K562 (cell line): ENCODE measurements around the gene TMPRSS9. TPM values are rescaled to one million over a fixed set of nuclear protein-coding genes. Genes with fewer than 3 reads are reported as not detected.

Experiments used
- BCLAF1 ChIP-seq, 2 experiments: fragments of 450-650 bp in 1 of 2; IDR thresholded peaks; 2 replicates each; pipeline ENCODE4 v1.6.1; 2011 to 2017; ENCODE audit warnings: low read depth in 2 of 2, antibody characterized with exemption in 1 of 2, borderline replicate concordance in 1 of 2, low read length in 1 of 2, mild to moderate bottlenecking in 1 of 2, mixed read lengths in 1 of 2; ENCODE audit not compliant: control insufficient read depth in 1 of 2
- CEBPG ChIP-seq, 3 experiments: fragments of 200-800 bp in 1 of 3; sonication (Bioruptor generic) in 1 of 3; sonication (generic) in 1 of 3; formaldehyde crosslinking in 1 of 3; IDR thresholded peaks in 2 of 3; conservative IDR thresholded peaks in 1 of 3; 2 replicates each; pipeline versions ENCODE4 v1.6.1 to v1.8.0; 2016 to 2022; ENCODE audit warnings: missing compliant biosample characterization in 2 of 3, missing genetic modification characterization in 2 of 3, mild to moderate bottlenecking in 1 of 3, missing genetic modification reagents in 1 of 3
- EGR1 ChIP-seq: fragments of 450-650 bp; conservative IDR thresholded peaks from 2 replicates; pipeline ENCODE4 v1.6.1; 2017; ENCODE audit warnings: mild to moderate bottlenecking
- HMG20B ChIP-seq: fragments of 250-450 bp; sonication (Bioruptor Pico); IDR thresholded peaks from 2 replicates; pipeline ENCODE4 v1.5.0; 2021; ENCODE audit warnings: mild to moderate bottlenecking
- JUN ChIP-seq, 2 experiments: sonication (generic) in 1 of 2; formaldehyde crosslinking in 1 of 2; IDR thresholded peaks; 2 replicates each; pipeline versions ENCODE4 v1.6.1 to v1.8.0; 2012 to 2022; ENCODE audit warnings: borderline replicate concordance in 2 of 2, mild to moderate bottlenecking in 2 of 2, improper control_type of control experiment in 1 of 2, low read depth in 1 of 2, low read length in 1 of 2, missing genetic modification reagents in 1 of 2
- LARP7 ChIP-seq: fragments of 450-650 bp; IDR thresholded peaks from 2 replicates; pipeline ENCODE4 v1.6.1; 2016
- MCM3 ChIP-seq: fragments of 450-650 bp; IDR thresholded peaks from 2 replicates; pipeline ENCODE4 v1.6.1; 2016
- MNT ChIP-seq, 2 experiments: fragments of 450-650 bp; conservative IDR thresholded peaks; 2 replicates each; pipeline ENCODE4 v1.6.1; 2017; ENCODE audit warnings: mild to moderate bottlenecking in 2 of 2, moderate library complexity in 2 of 2
- NFIX ChIP-seq: fragments of 250-450 bp; sonication (Bioruptor Pico); IDR thresholded peaks from 2 replicates; pipeline ENCODE4 v1.4.0; 2020; ENCODE audit warnings: low read depth, mild to moderate bottlenecking, moderate library complexity
- PHF20 ChIP-seq: fragments of 450-650 bp; IDR thresholded peaks from 2 replicates; pipeline ENCODE4 v1.6.1; 2018; ENCODE audit not compliant: partially characterized antibody
- PRPF4 ChIP-seq: fragments of 200-400 bp; formaldehyde crosslinking; IDR thresholded peaks from one replicate; pipeline ENCODE4 v1.6.1; 2017; ENCODE audit warnings: low read length, low read depth, mild to moderate bottlenecking; ENCODE audit not compliant: insufficient read depth, poor library complexity, severe bottlenecking
- ZSCAN29 ChIP-seq: fragments of 450-650 bp; IDR thresholded peaks from 2 replicates; pipeline ENCODE4 v1.6.1; 2017
- polyA plus RNA-seq, 8 experiments: library from polyadenylated mRNA; depleted of rRNA in 4 of 8; stranded (reverse) in 5 of 8; unstranded in 3 of 8; fragments of >200 nt; fragmentation: Nextera tagmentation in 2 of 8; fragmentation: Illumina TruSeq in 1 of 8; extraction: Ambion mirVana in 2 of 8; extraction: Trizol in 1 of 8; gene quantifications; 2 replicates each; pipeline versions ENCODE4 v1.2.1 to v1.2.3, GENCODE V29; 2011 to 2014; ENCODE audit warnings: inconsistent platforms in 1 of 8, missing spikeins in 1 of 8
- total RNA-seq, 7 experiments: library from RNA; depleted of rRNA in 6 of 7; stranded (reverse); fragments of >200 nt in 6 of 7; fragmentation: Illumina TruSeq in 2 of 7; extraction: Trizol in 2 of 7; gene quantifications; 2 replicates each; pipeline versions ENCODE4 v1.2.1 to v1.2.3, GENCODE V29; 2011 to 2021; ENCODE audit warnings: low replicate concordance in 1 of 7
- TF ChIP-seq, protein P1 (sequence below): fragments of 250-450 bp; sonication (Bioruptor Pico); IDR thresholded peaks from 2 replicates; pipeline ENCODE4 v1.4.0; 2020

Gene TMPRSS9
- total and polyA plus RNA-seq, 9 of the 15 experiments (the other 6 are each of a cell fraction or from before 2014, with no cell fraction given), result 0.01 to 0.03 TPM; not detected in 7

DNA sequence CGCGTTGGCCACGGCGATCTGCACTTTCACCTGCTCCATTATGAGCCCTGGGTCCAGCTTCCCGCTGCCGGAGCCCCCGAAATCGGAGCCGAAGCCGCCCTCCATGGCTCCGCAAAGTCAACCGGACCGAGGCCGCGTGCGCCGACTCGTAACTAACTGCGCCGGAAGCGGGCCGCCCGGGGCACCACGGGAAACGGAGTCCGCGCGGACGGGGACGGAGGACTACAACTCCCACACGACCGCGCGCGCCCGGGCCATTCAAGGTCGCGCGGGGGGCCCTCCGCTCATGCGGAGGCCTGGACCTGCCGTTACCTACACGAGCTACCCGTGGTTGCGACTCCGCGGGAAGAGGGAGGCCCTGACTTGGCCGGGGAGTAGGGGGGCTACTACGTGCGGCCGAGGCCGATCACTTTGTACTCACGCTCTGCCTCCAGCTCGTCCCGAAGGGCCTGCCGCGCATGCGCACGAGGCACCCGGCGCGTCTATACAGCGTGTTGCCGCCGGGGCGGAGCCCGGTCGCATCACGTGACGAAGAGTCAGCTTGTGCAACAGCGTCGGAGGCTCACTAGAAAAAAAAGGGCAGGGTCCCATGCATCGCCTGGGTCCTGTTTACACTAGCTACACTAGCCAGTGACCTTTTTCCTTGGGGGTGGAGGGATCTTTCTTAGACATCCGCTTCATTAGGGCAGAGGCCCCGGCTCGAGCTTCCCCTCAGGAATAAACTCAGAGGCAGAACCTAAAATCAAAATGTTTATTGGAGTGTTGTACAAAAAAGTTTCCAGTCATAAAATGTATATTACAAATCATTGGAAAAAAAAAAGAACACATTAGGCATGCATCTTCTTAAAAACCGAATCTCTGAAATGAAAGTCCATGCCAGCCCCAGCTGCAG is 67.6 kb downstream of the TMPRSS9 start, which contains the start of gene TIMM13 (continued):
- TF ChIP-seq, protein P1, sequence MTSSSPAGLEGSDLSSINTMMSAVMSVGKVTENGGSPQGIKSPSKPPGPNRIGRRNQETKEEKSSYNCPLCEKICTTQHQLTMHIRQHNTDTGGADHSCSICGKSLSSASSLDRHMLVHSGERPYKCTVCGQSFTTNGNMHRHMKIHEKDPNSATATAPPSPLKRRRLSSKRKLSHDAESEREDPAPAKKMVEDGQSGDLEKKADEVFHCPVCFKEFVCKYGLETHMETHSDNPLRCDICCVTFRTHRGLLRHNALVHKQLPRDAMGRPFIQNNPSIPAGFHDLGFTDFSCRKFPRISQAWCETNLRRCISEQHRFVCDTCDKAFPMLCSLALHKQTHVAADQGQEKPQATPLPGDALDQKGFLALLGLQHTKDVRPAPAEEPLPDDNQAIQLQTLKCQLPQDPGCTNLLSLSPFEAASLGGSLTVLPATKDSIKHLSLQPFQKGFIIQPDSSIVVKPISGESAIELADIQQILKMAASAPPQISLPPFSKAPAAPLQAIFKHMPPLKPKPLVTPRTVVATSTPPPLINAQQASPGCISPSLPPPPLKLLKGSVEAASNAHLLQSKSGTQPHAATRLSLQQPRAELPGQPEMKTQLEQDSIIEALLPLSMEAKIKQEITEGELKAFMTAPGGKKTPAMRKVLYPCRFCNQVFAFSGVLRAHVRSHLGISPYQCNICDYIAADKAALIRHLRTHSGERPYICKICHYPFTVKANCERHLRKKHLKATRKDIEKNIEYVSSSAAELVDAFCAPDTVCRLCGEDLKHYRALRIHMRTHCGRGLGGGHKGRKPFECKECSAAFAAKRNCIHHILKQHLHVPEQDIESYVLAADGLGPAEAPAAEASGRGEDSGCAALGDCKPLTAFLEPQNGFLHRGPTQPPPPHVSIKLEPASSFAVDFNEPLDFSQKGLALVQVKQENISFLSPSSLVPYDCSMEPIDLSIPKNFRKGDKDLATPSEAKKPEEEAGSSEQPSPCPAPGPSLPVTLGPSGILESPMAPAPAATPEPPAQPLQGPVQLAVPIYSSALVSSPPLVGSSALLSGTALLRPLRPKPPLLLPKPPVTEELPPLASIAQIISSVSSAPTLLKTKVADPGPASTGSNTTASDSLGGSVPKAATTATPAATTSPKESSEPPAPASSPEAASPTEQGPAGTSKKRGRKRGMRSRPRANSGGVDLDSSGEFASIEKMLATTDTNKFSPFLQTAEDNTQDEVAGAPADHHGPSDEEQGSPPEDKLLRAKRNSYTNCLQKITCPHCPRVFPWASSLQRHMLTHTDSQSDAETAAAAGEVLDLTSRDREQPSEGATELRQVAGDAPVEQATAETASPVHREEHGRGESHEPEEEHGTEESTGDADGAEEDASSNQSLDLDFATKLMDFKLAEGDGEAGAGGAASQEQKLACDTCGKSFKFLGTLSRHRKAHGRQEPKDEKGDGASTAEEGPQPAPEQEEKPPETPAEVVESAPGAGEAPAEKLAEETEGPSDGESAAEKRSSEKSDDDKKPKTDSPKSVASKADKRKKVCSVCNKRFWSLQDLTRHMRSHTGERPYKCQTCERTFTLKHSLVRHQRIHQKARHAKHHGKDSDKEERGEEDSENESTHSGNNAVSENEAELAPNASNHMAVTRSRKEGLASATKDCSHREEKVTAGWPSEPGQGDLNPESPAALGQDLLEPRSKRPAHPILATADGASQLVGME (CRISPR knock-in tag), result peak; percentile 78; the same call in 1 of the 2 replicates
- TF ChIP-seq PHF20 (peak; percentile 63), MNT (conservative IDR thresholded peaks at IDR 0.05) (peak; percentile 95 to 98), ZSCAN29 (0 out of 2 replicates have a peak, but pooled peaks have one; percentile 27), BCLAF1 (IDR thresholded peaks at IDR 0.05; ENCODE audit: borderline replicate concordance in 1 of 2, control insufficient read depth in 1 of 2, low read depth in 2 of 2, low read length in 1 of 2) (no peak), LARP7 (no peak), EGR1 (peak; percentile 24; the same call in 1 of the 2 replicates), NFIX (CRISPR knock-in tag) (no peak), MCM3 (no peak), PRPF4 (no peak), HMG20B (CRISPR knock-in tag) (no peak), JUN (IDR thresholded peaks at IDR 0.05; ENCODE audit: borderline replicate concordance, low read depth, low read length) (no peak), JUN (CRISPR knock-in tag; IDR thresholded peaks at IDR 0.05; ENCODE audit: borderline replicate concordance) (no peak), CEBPG (CRISPR knock-in tag; IDR thresholded peaks at IDR 0.05) (peak; percentile 95), CEBPG (tag; conservative IDR thresholded peaks at IDR 0.05 in 1 of 2, IDR thresholded peaks at IDR 0.05 in 1 of 2) (peak; percentile 88 to 93)
